ENCODE results near the gene TREH.
A peak's percentile ranks its signal among the peaks of the same experiment; 100 is the strongest.

Gene TREH

DNA sequence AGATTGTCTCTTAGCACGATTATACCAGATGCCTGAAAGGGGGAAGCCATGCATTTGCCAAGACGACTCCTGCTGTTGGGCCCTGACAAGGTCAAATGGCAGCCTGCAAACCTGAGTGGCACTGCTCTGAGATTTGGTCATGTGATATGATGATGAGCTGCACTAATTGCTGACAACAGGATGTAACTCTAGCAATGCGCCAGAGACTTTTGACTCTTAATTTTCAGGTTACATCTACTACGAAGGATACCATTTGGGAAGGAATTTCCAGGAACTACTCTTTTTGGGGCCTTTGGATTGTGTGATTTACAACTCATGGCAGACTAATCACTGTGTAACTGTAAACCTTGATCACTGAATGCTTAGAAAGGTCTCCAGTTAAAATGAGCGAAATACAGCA is 13.1 kb downstream of the TREH start:
- no peak for DNase-seq (ENCODE audit: low read depth in 2 of 2)

DNA sequence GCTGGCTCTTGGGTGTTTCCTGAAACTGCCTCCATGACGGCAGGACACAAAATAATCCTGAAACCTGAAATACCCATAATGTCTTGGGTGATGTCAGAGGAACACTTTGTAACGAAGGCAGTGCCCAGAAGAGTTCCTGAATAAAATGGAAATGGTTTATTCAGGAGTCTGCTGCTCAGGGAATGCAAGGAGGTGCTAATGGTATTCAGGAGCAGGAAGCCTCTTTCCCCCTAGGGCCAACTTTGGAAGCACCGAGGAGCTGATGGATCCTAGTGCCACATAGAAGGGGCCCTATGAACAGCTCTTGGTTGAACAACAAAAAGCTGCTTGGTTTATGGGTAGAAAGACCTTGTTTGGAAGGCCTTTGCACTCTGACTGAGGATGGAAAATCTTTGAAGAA is 15.5 kb downstream of the TREH start:
- no peak for DNase-seq (ENCODE audit: low read depth in 2 of 2)

DNA sequence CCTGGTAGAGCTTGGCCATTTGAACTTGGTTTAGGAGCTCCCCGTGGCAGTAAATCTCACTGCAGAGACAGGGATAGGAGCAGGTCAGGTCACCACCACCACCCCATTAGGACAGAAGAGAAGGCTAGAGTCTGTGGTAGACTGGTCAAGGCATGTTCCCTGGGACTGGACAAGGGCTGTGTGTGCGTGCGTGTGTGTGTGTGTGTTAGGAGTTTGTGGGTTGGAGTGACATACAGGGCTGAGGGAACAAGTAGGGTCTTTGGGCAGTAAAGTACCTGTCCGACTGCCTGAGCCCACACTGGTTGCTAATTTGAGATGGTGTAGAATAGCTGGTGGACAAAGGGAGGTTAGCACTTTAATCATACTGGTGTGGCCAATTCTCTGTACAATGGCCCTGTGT is 16.1 kb downstream of the TREH start:
- no peak for DNase-seq (ENCODE audit: low read depth in 2 of 2)

DNA sequence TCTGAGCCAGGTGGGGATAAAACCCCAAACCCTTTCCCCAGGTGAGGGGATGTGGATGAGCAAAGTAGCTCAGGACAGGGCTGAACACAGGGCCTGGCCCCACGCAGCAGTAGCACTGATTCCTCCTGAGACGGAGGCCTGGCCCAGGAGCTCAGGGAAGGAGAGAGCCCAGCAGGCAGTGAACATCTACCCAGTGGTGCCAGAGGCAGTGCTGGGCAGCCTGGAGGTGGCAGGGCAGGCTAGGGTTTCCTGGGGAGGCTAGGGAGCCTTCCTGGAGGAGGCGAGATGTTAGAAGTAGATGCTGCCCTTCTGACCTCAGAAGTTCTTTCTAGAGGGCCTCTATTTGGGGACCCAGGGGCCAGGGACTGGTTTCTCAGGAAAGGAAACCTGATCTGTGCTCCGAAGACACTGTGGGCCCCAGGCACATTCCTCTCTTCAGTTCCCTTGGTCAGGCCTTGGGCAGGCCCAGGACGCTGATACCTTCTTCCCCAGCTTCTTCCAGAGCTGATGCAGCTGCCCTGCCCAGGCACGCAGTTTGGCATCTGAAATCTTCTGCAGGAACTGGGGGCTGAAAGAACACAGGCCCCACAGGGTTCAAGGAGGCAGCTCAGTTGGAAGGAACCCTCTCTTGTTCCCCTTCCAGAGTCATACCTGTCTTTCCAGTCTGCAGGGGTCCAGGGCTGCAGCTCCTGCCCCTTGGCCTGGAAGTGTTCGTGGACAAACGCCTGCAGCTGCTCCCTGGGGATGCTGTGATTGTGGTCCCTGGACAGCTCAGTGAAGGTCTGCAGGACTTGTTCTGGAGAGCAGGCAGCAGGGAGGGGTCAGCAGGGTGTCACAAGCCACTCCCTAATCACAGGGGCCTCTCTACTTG is 16.8 kb downstream of the TREH start:
- DNase-seq (ENCODE audit: low read depth in 2 of 2), result no peak

DNA sequence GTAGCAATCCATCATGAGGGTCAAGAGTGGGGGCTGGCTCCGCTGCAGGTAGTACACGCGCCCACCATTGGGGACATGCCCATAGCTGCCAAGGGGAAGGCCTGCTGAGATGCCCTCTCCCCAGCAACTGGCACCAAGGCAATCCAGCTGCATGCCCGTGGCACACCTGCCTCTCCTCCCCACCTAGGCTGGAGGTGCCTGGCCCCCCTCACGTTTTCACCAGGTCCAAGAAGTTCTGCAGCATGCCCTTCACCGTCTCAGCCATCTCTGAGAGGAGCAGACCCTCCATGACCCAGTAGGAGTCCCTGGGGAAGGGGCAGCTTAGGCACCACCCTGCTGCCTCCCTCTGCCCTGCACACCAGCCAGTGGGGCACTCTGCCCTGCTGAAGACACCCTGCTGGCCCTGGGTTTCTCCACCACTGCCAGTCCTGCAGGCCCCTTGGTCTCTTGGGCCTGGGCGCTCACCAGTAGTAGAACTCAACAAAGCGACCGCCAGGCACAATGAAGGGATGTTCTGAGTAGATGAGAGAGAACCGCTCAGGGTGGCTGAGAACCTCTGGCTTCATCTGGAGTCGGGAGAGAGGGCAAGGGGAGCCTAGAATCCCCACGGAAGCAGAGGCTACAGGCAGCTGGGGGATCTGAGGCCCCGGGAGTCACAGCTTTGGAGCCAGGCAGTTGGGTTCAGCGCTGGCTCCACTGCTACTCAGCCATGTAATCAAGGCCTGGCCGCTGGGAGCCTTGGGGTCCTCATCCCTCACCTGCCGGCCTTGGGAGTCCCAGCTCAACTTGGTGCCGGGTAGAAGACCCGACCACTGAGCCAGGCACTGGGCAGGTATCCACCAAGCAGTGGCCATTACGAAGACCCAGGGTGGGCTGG is 17.8 kb downstream of the TREH start:
- DNase-seq (ENCODE audit: low read depth in 2 of 2), result no peak

DNA sequence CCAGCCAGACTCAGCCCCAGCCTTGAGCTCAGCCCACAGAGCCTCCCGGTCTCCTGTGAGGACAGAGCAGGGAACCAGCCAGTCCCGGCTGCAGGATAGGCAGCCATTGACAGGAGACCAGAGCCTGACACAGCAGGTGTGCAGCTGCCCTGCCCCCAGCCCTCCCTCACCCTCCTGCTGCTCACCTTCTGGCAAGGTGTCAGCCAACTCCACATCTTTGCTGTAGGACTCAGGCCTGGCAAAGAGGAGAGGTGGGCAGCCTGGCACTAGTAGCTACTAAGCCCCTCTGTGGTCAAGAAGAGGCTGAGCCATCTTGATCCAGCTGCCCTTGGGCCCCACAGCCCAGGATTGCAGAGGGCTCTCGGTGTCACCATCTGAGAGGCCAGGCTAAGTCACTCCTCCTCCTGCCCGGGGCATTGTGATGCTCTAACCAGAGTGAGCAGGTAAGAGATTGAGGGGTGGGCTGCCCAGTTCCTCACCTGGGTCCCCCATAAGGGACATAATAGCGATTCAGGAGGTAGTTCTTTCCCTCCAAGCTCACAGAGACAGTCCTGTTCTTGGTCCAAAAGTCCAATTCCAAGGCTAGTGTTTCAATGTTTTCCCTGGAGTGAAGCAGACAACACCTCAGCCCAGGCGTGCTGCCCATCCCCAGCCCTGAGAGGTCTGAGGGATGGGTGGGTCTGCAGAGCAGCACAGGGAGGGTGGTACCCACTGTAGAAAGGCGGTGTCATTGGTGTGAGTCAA is 18.6 kb downstream of the TREH start:
- no peak for DNase-seq (ENCODE audit: low read depth in 2 of 2)

DNA sequence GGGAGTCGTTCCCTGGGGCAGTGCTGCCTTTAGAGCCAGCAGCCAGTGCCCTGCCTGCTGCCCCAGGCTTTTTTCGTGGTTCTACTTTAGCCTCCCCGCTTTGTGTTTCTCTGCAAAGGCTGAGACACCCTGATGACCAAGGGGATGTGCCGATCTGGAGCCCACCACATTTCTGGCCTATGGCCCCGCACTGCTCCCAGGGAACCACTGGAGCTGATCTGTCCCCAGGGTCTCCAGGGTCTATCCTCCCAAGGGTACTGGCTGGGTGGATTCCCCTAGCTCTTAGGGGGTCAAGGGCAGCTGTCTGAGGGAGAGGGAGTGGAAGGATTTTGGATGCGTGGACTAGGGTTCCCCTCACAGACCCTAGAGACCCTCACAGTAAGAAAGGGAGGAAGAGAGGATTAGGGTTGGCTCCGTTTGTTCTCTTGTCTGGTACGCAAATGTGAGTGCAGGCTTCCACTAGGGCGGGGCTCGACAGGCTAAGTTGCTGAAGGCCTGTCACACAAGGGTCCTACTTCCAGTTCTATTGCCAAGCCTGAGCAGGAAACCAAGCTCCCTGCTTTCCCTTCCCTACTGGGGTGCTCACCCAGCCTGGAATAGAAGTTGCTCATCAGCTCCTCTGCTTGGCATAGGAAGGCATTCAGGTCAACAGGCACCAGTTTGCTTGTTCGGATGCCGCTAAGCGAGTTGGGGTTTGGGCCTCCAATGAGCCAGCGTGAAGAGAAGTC is 19.3 kb downstream of the TREH start:
- no peak for DNase-seq (ENCODE audit: low read depth in 2 of 2)

DNA sequence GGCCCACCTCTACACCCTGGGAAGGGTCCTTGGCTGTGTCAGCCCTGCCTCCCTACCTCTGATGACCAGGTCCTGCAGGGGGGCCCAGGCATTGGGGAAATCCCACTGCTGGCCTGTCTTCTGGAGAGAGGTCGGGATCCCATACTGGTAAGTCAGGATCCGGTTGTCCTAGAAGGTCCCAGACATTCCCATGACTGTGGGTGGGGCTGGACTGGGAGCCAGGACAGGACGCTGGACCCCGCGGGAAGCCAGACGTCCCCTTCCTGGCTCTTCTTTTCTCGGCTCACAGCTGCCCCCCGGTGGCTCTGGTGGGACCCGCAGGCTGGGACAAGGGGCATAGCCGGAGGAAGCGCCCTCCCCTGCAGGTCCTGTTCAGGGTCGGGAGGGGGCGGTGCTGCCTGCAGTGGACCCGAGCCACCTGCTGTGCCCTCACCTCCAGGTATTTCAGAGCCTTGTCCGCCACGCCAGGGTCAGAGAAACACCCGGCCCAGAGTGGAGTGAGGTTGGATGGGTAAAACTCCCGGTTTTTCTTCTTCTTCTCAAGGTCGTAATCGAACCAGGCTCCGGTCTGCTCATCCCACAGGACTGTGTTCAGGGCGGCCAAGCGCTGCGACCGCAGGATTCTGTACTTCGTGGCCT is 20.0 kb downstream of the TREH start:
- DNase-seq (ENCODE audit: low read depth in 2 of 2), result peak; percentile 75 to 86

DNA sequence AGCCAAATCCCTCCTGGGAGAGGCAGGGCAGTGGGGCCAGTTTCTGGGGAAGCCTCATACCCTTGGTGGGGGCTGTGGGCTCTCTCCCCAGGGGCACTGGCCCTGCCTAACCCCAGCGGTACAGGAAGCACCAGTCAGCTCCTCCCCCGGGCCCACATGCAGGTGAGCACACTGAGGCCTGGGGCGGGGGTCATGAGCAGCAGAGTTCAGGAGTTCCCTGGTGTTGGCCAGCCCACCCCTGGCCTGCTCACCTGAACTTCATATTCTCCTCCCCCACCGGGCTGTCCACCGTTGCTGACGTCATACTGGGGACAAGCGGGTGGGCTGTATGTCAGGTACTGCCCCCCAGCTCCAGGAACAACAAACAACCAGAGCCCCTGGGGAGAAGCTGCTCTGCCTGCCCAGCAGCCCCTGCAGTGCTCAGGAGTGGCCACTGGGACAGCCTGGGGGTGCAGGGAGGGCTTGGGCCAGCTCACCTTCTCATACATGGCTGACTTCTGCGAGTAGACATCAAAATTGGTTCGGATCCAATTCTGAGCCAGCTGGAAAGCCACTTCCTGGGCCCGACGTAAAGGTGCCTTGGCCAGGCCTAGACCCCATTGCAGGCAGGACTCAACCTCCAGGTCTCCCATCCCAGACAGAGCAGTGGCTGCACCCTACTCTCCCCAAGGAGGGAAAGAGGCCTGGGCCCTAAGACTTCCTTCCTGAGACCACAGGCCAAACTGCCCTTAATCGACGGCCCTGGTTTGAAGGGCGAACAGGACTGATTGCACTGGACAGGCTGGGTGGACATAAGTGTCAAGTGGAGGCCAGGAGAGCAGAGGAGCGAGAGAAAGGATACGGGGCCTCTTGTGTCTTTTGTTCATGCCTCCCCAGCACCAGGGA is 20.8 kb downstream of the TREH start:
- no peak for DNase-seq (ENCODE audit: low read depth in 2 of 2)

DNA sequence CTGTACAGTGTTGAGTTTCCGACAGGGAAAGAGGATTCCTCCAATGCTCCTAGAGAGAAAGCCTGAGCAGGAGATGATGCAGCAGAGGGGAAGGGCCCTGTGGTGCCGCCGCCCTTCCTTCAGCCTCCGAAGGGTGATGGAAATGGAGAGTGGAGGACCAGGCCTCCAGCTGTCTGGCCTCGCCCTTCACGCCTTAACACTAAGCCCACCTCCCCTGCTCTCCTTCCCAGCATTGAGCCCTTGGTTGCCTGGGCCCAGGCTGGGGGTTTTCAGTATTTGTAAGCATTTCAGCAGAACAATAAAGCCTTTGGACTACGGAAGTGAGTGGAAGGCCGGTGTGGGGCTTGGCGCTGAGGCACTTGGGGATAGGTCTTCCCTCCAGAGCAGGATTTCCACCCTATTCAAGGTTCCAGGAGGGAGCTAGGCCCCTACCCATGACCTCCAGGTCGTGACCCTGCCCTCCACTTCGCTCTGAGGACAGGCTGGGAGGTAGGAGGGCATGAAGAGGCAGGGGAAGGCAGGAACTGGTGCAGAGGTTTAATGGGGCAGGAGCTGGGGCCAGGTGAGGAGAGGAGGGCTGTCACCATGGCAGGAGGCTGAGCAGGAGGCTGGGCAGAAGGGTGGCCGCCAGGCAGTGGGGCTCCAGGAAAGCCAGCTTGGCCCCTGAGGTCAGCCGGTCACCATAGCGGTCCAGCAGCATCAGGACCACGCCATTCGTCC is 21.6 kb downstream of the TREH start:
- no peak for DNase-seq (ENCODE audit: low read depth in 2 of 2)

DNA sequence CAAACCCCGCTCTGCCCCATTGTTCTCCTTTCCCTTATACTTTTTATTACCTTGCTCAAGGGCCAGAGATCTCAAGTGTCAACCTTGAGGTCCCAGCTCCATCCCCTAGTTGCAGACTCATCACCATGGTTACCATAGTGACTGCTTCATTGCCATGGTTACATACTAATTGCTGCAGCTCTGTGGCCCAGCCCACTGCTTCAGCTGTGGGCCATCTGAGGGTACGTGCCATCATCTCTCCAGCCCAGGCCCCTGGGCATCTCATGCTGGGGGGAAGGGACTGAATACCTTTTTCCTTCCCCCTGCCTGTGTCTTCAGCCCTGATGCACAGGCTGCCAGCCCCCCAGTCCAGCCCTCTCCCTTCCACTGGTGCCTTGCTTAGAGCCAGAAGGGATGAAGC is 22.2 kb downstream of the TREH start:
- DNase-seq (ENCODE audit: low read depth in 2 of 2), result no peak

DNA sequence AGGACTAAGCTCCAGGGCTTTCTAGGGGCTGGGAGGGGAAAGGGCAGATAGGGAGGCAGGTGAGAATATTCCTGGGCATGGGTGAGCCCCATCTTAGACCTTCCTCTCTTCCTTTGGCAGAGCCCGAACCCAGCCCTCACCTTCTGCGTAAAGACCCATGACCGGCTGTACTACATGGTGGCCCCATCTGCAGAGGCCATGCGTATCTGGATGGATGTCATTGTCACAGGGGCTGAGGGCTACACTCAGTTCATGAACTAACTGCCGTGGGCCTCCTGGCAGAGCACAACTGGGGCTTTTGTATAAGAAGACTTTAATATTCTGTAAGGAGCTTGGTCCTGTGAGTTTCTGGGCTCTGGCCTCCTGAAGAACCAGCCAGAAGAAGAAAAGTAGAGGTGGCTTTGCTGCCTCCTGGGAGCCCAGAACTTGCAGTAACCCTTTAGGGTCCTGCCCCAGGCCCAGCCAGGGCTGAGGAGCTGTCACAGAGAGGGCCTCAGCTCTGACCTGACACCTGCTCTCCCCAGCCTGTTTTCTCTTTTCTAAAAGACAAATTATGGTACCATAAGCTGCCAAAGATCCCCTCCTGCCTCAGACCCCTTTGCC is 22.8 kb downstream of the TREH start:
- no peak for DNase-seq (ENCODE audit: low read depth in 2 of 2)

DNA sequence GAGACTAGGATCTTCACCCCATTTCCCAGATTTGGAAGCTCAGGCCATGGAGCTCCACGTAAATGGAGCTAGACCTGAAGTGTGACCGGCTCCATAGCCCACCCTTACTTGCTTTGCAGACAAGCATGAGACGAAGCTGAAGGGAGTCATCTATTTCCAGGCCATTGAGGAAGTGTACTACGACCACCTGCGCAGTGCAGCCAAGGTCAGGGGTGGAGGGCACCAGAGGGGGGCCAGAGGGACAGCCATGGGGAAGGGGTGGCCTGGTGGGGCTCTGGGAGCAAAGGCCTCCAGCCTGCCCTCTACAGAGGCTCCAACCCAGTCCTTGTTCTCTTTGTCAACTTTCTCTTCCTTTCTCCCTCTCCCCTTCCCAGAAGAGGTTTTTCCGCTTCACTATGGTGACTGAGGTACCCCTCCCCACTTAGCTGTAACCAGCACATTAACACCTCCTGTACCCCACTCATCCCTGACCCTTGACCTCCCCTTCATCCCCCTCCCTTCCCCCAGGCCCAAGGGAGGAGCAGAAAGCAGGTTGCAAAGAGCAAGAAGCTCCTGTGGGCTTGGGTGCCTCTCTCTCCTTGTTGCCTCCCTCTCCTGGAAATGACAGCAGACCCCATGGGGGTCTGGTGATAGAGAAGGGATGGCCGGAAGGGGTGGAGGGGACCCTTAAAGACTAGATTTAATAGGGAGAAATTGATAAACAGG is 23.8 kb downstream of the TREH start:
- DNase-seq (ENCODE audit: low read depth in 2 of 2), result no peak

DNA sequence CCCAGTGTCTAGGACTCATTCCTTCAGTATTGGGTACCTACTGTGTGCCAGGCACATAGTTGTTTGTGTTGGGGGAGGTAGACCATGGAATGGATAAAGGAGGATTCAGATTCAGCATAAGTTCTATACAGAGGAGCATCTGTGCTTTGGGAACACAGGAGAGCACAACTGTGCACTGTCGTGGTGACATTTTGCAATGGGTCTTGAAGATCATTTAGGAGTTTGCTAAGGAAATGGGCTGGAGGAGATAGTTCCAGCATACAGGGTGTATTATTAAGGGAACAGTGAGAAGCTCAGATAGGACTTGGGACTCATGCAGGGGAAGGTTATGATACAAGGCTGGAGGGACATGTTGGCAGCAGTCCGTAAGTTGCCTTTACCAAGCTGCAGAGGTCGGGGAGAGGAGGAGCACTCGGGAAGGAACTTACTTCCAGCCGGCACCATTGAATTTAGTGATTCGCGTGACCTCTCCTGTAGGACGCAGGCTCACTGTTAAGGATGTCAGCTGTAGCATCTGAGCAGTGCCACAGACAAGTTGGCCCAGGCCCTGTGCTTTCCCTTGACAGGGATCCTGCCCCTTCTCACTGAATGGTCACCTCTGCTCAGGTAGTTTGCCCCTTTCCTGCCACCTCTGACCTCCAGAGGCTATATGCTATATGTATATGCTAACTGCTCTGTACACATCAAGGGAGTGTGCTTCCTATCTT is 25.6 kb downstream of the TREH start:
- no peak for DNase-seq (ENCODE audit: low read depth in 2 of 2)

DNA sequence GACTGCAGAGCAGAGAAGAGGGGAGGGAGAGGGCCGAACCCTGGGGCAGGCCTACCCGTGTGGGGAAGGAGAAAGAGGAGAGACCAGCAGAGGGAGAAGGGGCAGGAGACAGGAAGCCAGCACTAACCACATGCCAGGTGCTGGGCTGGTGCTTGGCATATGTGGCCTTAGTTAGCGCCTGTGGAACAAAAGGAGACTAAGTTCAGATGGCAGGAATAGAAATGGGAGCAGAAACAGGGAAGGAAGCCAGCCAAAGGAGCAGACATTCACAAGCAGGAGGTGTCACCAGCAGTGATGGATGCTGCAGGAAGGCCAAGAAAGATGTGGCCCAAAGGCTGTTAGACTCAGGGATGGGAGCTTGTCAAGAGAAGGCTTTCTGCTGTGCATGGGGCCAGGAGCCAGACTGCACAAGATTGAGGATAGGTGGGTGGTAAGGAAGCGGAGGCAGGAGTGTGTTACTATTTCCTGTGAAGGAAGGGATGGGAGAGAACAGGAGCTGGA is 26.7 kb downstream of the TREH start:
- no peak for DNase-seq (ENCODE audit: low read depth in 2 of 2)

DNA sequence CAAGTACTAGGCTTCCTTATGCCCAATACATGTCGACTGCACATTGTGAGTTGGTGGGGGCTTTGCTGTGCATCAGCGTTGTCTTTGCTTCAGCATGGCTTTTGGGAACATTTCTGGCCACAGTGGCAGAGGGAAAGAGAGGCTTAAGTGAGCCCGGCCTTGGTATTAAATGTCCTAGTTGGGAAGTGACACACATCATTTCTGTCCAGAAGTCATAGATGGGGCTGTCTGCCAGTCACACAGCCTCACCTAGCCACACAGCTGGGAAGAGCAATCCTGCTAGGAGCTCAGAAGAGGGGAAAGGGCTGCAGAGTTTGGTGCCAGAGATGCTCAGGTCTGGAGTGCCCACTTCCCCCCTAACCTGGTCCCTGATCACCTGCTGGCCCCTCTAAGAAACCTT is 27.6 kb downstream of the TREH start:
- no peak for DNase-seq (ENCODE audit: low read depth in 2 of 2)

DNA sequence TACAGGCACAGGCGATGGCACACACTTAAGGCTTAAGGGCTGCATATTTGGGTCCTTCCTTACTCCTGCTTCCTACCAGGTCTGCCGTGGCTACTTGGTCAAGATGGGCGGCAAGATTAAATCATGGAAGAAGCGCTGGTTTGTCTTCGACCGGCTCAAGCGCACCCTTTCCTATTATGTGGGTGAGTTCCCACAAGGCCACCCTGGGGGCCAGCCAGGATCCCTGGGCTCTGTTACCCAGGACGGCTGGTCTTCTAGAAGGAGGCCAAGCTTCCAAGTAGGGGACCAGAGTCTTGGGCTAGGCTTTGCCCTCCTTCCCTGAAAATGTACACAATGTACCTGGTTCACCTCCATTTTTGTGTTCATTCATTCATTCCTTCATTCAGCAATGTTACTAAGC is 29.1 kb downstream of the TREH start:
- DNase-seq (ENCODE audit: low read depth in 2 of 2), result no peak

DNA sequence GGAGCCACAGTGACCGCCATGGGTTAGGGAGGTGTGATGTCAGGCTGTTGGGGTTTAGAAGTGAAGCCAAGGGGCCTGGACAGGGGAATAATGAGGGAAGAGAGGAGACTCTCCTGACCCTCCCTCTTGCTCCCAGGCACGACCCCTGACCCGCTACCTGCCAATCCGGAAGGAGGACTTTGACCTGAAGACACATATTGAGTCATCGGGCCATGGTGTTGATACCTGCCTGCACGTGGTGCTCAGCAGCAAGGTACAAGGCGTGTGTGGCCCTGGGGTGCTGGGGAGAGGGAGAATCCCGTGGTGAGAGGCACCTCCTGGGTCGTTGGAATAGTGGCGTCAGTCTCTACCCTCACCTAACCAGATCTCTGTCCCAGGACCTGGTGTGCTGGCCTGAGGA is 29.5 kb downstream of the TREH start:
- DNase-seq (ENCODE audit: low read depth in 2 of 2), result no peak
